NCI-H446 (cell line): ENCODE data around the gene FAM83C.
A peak's percentile ranks its signal among the peaks of the same experiment; 100 is the strongest.
"Not testable (repeated sequence)": the region's sequence is repeated elsewhere in the genome, so short reads cannot be mapped to it uniquely, and the experiment has no call there.

Source experiments
- DNase-seq, 2 experiments: peaks; one replicate each; lab custom pipeline; 2025; lab: John Stamatoyannopoulos, UW

Gene FAM83C

DNA sequence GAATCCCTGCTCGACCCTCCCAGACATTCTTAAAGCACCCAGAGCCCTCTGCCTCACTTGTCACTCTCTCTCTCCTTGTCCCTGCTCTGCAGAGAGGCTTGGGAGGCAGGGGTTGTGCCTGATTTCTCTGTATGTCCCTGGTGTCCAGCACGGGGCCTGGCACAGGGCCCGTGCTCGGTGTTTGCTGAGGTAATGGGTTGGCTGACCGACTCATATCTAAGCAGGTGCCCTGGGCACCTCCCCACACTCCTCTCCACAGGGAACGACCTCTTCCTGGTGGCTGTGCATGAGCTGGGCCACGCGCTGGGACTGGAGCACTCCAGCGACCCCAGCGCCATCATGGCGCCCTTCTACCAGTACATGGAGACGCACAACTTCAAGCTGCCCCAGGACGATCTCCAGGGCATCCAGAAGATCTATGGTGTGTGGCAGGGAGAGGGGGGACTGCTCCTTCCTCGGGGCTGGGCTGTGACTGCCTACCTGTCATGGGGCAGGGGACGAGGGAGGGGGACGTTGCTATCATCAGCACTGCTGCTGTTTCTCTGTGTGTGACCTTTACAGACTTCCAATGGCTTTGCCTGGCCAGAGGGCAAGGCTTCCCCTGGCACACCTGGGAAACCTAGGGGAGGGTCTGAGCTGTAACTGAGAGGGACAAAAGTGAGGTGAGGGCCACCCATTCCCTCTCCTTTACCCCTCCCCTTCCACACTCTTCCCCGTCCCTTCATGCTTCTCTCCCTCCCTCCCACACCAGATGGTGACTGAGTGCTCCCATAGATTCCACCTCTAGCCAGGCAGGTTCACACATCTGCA, 28.5 kb downstream of the FAM83C start:
- DNase-seq = no peak

DNA sequence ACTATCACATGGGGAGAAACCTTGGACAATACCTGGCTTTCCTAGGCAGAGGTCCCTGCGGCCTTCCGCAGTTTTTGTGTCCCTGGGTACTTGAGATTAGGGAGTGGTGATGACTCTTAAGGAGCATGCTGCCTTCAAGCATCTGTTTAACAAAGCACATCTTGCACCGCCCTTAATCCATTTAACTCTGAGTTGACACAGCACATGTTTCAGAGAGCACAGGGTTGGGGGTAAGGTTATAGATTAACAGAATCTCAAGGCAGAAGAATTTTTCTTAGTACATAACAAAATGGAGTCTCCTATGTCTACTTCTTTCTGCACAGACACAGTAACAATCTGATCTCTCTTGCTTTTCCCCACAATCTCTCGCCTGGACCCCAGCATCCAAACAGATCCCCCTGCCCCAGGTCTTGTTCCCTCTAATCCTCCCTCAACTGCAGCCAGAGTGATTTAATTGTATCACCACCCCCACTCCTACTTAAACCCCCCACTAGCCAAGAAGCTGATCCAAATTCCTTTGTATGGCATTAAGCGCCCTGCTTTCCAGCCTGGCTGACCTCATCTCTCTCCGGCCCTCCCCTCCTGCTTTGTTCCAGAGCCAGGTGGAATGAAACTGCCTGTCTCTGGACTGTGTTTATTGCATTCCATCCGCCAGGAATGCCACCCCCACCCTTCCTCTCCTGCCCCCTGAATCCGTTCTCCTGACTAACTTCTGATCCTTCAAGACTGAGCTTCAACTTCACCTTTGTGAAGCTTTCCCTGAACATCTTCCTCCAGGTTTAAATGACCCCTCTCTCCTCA, 29.3 kb downstream of the FAM83C start:
- not testable (repeated sequence) for DNase-seq

DNA sequence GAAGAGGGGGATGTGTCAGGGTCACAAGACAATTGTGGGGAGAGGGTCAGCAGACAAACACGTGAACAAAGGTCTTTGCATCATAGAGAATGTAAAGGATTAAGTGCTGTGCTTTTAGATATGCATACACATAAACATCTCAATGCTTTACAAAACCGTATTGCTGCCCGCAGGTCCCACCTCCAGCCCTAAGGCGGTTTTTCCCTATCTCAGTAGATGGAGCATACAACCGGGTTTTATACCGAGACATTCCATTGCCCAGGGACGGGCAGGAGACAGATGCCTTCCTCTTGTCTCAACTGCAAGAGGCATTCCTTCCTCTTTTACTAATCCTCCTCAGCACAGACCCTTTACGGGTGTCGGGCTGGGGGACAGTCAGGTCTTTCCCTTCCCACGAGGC, 29.9 kb downstream of the FAM83C start:
- not testable (repeated sequence) for DNase-seq

DNA sequence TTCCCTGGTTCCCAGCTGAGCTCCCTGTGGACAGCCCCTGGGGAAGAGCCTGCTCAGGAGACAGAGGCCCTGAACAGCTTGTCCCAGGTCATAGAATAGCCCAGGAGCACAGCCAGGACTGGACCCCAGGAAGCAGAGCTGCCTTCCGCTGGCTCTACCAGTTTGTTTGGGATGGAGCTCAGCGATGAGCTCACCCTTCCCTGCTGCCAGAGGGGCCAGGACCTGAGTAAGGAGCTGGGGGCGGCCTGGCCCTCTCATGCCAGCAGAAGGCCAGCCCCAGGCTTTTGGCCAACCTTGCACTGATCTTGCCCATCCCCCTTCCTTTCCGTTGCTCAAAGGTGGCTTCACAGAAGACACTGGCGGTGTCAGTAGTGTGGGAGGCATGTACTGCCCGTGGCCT, 31.8 kb downstream of the FAM83C start:
- peak in 1 of 2 experiments; percentile 39 for DNase-seq

DNA sequence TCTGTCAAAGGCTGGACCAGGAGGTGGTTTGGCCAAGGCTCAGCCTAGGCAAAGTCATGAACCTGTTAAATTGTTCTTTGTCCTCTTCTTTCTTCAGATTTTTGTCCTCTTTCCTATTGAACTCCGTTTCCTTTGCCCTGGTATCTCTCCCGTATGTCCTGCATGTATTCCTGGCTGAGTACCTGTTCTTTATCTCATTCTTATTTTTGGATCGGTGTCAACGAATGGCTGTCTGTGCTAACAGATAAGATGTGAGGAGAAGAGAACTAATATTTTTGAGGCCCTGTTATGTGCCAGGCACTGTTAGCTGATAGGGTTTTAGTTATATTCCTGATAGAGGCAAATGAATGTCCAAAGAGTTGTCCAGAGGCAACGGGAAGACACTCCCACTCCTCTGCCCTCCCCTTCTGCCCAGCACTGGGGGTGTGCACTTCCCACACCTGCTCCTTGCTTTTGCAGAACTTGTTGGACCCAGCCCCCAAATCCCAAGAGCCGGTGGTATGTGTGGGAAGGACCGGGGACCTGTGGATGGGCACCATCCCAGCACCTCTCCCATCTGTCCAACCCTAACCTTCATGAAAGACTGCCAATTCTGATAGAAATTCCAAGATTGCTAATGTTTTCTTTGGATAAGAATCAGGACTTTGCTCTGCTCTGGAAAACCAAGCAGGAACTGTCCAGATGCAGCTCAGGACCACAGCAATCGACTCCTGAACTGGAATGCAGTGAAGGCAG, 34.9 kb downstream of the FAM83C start:
- peak in 1 of 2 experiments; percentile 42 for DNase-seq

DNA sequence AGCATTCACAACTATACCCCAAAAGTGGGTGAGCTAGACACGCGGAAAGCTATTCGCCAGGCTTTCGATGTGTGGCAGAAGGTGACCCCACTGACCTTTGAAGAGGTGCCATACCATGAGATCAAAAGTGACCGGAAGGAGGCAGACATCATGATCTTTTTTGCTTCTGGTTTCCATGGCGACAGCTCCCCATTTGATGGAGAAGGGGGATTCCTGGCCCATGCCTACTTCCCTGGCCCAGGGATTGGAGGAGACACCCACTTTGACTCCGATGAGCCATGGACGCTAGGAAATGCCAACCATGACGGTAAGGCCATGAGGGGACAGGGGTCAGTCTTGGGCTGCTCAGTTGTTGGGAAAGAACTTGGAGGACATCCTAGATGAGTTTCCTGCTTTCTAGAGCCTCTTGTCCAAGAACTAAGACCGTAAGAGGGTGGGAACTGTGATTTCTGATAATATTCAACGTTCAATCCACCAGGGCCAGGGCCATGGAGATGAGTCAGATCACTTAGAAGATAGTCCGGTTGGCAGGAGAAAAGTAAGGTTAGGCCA, 37.7 kb downstream of the FAM83C start:
- DNase-seq = no peak

DNA sequence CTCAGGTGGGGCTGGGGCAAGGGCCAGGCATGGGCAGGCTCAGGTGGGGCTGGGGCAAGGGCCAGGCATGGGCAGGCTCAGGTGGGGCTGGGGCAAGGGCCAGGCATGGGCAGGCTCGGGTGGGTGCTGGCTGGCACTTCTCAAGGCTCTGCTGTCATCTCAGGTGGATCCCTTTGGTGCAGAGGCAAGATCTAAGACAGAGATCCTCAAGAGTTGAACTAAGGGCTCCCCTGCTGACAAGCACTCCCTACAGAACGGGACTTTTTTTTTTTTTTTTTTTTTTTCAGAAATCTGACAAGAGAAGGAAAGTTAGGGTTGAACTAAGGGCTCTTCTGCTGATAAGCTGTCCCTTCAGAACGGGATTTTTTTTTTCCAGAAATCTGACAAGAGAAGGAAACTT, 39.2 kb downstream of the FAM83C start:
- no peak for DNase-seq

DNA sequence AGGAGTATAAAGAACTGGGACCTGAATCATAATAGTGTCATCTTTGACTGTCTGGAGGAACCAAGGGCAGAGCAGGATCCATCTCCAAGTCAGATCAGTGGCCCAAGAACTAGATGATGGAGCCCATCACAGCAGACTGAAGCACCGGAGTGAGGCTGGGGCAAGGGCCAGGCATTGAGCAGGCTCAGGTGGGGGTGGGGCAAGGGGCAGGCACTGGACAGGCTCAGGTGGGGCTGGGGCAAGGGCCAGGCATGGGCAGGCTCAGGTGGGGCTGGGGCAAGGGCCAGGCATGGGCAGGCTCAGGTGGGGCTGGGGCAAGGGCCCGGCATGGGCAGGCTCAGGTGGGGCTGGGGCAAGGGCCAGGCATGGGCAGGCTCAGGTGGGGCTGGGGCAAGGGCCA, 39.6 kb downstream of the FAM83C start:
- DNase-seq = not testable (repeated sequence)

DNA sequence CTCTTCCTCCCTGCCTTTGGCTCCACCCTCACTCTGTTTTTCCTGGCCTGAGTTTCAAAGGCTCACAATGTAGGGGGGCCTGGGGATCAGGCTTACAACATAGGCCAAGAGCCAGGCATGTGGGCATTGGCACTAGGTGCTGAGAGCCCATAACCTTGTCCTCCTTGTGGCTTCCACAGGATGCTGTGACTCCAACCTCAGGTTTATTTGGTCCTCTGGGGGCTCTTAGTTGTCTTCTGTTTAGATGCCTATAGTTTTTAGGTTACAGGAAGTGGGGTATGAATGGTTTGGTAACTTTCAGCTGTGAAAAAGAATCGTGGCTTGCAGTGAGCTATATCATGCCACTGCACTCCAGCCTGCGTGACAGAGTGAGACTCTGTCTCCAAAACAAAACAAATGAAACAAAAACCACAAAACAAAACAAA, 40.2 kb downstream of the FAM83C start:
- no peak for DNase-seq

DNA sequence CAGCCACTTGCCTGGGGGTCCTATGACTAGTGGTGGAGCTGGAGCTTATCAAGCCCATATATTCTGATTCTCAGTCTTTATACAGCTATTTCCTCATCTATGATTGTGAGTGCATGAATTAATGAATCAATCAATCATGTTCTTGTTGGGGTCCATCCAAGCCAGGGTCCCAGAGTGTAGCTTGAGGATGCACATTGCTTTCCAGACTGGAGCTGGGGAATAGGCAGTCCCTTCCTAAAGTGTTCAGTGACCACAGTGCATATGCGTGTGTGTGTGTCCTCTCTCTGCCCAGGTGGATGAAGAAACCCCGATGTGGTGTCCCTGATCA, 40.6 kb downstream of the FAM83C start:
- DNase-seq = no peak

DNA sequence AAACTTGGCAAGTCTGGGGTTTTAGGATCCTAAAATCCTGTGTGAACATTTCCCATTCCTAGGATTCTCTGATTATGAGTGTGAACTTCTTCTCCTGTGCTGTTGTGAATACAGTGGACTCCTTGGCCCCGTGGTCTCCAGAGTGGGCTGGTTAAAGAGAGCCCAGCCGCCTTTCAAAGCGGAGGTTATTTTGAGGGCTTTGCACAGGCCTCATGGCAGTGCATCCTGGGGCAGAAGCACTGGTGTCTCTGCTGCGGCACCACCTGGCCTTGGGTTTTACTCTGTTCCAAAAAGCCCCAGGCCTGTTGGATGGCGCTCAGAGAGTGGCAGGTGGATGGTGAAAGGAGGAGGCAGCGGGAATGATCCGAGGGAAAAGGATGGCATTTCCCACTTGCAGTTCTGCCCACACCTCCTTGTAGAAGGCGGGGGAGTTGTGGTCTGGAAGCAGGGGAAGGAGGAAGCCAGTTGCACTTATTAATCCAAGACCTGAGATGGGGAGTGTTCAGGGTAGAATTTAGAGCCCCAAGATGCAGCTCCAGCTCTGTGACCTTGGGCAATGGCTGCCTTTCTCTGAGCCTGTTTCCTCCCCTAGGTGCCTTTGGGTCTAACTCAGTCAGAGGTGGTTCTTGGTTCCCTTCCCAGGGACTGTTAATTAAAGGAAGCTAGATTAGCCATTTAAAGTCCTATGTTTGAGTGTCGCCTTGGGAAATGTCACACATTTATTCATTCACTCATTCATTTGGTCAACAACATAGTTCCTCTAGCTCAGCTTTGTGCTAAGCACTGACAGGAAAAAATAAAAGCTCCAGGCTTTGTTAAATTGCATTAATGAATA, 43.4 kb downstream of the FAM83C start:
- peak in 1 of 2 experiments; percentile 75 for DNase-seq

DNA sequence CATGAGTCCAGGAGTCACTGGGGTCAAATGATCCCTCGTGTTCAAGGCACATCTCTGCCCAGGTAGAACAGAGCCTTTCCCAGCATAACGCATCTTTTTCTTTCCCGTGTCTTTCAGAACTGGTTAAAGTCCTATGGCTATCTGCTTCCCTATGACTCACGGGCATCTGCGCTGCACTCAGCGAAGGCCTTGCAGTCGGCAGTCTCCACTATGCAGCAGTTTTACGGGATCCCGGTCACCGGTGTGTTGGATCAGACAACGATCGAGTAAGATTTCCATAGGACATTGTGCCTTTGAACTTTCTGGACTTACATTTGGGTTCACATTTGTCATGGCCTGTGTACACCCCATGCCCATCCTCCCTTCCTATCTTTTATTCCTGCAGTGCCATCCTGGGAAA, 45.5 kb downstream of the FAM83C start:
- DNase-seq = no peak

DNA sequence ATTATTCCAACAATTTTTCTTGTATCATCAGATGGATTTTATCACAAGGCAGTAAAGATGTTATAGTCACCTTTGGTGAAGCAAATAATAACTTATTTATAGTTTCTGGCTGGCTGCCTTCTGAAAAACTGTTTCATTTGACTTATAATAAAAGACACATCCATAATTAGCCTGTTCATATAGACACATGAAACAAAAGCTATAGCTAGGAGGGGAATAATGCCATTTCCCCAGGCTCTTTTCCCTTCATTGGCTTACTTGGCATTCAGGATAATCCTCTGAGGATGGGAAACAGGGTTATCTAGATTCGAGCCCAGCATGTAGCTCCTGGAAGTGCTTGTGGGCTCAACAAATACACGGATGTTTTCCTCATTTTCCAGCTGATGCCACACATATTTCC, 48.2 kb downstream of the FAM83C start:
- DNase-seq = no peak

DNA sequence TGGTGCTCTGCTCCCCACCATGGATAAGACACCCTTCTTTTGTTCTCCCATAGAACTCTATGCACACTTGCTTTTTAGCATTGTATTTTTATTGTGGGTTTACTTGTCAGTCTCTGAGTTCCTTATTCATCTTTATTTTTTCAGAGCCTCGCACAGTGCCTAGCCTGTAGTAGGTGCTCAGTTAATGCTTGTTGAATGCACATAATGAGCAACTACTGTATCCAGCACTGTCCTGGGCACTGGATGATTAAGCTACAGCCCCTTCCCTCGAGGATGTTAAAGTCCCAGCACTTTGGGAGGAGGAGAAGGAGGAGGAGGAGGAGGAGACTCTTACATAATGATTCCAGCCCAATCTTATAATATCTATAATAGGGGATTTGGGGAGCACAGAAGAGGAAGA, 48.9 kb downstream of the FAM83C start:
- DNase-seq = no peak

DNA sequence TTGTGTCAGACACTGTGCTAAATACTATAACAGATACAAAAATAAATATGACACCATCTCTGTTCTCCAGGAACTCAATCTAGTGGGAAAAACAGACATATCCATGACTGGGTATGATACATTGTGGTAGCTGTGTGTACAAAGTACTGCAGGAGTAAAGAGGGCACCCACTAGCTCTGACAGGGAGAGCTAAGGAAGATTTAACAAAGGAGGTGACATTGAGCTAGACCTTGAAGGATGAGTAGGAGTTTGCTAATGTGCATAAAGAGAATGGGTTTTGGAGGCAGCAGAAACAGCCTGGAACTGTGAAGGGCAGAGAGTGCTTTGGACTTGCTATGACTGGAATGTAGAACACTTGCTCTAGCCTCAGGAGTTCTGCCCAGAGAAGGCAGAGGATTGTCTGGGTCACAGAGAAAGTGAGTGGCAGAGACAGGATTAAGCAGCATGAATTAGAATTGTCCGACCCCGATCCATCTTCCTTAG, 51.4 kb downstream of the FAM83C start:
- DNase-seq = no peak

DNA sequence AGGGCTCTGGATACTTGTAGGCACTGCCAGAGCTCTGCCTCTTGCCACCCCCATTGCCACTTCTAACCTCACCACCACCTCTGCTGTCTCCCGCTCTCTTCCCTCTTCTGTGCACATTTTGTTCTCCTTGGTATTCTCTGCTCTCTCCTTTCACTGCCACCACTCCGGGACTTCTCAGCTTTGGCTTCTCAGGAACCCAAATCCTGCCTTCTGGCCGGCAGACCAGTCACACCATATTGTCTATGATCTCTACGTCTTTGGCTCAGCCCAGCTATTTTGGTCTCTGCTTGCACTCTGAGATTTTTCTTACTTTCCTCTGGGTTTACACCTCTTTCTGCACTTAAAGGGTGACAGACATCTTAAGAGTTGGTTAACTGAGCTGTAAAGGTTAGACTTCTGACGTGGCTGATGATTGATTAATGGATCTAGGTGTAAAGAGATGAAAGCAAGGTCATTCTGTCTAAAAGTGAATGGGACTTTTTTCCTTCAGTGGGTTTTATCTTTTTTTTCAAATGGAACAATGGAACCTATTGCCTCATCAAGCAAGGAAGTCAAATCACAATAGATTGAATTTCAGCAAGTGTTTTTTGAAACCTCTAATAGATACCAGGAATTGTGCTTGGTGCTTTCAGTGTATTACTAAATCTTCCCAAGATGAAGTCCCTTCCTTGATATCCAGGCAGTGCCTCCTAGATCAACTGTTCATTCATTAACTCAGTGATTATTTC, 52.0 kb downstream of the FAM83C start:
- no peak for DNase-seq

DNA sequence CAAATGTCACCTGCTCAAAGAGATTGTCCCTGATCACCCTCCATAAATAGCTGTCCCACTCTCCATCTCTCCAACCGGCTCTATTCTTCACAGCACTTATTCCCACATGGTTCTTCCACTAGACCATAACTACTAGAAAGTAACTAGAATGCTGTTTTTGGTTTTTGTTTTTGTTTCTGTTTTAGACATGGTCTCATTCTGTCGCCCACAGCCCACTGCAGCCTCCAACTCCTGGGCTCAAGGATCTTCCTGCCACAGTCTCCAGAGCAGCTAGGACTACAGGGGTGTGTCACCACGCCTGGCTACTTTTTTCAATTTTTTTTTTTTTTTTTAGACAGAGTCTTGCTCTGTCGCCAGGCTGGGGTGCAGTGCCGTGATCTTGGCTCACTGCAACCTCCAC, 53.5 kb downstream of the FAM83C start:
- DNase-seq = no peak

DNA sequence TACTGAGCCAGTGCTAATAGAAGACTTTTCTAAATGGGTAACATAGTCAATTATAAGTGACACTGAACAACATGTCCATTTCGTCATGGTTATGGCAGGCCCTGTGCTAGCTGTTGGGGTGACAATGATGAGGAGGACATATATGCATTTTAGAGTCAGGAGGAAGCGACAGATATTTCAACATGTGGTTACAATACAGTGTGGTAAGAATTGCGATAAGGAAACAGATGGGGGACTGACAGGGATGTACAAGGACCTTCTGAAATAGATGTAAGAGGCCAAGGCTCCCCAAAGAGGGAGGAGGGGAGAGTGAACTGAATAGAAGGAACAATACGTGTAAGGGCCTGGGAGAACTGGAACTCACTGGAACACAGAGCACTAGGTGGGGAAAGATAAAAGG, 54.1 kb downstream of the FAM83C start:
- no peak for DNase-seq

DNA sequence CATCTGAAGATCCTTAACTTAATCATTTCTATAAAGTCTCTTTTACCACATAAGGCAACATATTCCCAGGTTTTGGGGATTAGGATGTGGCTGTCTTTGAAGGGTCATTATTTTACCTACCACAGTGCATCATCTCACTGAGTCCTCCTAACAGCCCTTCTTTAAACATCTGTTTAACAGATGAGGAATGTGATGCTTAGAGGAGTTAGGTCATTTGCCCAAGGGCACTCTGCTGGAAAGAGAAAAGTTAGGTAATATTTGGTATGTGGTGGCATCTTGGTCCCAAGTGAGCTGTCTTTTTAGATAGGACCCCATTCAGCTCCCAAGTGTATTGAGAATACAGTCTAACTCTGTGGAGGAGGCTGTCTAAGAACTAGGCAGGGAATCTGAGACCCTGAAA, 54.7 kb downstream of the FAM83C start:
- no peak for DNase-seq

DNA sequence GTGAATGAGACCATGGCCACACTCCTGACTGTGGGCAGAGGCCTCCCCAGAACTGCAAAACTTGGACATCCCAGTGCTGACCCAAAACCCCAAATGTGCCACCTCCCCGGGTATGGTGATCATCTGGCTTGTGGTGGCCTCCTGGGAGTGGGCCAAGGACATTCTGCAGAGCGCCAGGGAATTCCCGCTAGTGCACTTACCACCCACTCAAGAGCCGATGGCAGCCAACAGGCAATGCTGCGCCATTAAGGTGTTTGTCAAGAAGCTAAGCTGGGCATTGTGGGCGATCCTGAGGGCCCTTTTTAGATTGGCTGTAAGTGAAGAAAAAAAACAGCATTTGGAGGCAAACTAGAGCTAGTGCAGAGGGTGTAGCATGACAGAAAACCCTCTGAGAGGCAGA, 56.3 kb downstream of the FAM83C start:
- DNase-seq = no peak
